Measurements from ENCODE around the gene CALML3. TPM values are rescaled to one million over a fixed set of nuclear protein-coding genes. Genes with fewer than 3 reads are reported as not detected.

CALML3 gene
- total and polyA plus RNA-seq, 8 donors = 0.46 to 64.6 TPM; not detected in 6

DNA sequence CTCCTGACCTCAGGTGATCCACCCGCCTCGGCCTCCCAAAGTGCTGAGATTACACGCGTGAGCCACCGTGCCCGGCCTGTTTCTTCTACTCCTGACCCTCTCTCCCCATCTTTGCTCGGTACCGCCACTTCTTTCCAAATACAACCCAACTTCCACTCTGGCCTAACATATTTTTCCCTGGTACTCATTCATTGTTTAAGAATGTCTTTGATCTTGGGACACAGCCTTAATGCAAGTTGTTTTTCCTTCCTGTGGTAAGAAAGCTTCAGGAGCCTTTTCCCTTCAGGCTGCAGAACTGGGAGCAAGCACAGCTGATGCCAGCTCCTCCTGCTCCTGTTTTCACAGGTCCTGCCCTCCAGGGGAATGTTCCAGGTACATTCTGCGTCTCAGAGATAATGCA is 13.7 kb downstream of the CALML3 start:
- Histone ChIP-seq H3K27ac (peak overlapping the region in 4 of 5 donors; percentile 18 to 53 (median 34)), H3K4me3 (no peak overlapping the region), H3K4me1 (peaks cover 6 to 41% (median 24%) of the 10 kb centered on the region in 4 donors), H3K27me3 (no peaks in the 10 kb centered on the region), H3K9me3 (peaks cover 0 to 10% (median 0%) of the 10 kb centered on the region in 4 donors), H3K36me3 (no peaks in the 10 kb centered on the region)
- intact Hi-C loops (cut with DNase I; ENCODE audit: low total_unique reads) = no loop called here
- peak in 1 of 2 donors; percentile 9 for DNase-seq
- 51 to 80% (median 66%) methylated on average over 9 of the region's 9 CpGs for WGBS, 5 donors
- no peak for TF ChIP-seq POLR2AphosphoS5 (IDR thresholded peaks at IDR 0.05)
- TF ChIP-seq EP300 (IDR thresholded peaks at IDR 0.05) = no peak
- TF ChIP-seq, protein P1, sequence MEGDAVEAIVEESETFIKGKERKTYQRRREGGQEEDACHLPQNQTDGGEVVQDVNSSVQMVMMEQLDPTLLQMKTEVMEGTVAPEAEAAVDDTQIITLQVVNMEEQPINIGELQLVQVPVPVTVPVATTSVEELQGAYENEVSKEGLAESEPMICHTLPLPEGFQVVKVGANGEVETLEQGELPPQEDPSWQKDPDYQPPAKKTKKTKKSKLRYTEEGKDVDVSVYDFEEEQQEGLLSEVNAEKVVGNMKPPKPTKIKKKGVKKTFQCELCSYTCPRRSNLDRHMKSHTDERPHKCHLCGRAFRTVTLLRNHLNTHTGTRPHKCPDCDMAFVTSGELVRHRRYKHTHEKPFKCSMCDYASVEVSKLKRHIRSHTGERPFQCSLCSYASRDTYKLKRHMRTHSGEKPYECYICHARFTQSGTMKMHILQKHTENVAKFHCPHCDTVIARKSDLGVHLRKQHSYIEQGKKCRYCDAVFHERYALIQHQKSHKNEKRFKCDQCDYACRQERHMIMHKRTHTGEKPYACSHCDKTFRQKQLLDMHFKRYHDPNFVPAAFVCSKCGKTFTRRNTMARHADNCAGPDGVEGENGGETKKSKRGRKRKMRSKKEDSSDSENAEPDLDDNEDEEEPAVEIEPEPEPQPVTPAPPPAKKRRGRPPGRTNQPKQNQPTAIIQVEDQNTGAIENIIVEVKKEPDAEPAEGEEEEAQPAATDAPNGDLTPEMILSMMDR (IDR thresholded peaks at IDR 0.05) = no peak
- no peak for TF ChIP-seq POLR2A (IDR thresholded peaks at IDR 0.05)

DNA sequence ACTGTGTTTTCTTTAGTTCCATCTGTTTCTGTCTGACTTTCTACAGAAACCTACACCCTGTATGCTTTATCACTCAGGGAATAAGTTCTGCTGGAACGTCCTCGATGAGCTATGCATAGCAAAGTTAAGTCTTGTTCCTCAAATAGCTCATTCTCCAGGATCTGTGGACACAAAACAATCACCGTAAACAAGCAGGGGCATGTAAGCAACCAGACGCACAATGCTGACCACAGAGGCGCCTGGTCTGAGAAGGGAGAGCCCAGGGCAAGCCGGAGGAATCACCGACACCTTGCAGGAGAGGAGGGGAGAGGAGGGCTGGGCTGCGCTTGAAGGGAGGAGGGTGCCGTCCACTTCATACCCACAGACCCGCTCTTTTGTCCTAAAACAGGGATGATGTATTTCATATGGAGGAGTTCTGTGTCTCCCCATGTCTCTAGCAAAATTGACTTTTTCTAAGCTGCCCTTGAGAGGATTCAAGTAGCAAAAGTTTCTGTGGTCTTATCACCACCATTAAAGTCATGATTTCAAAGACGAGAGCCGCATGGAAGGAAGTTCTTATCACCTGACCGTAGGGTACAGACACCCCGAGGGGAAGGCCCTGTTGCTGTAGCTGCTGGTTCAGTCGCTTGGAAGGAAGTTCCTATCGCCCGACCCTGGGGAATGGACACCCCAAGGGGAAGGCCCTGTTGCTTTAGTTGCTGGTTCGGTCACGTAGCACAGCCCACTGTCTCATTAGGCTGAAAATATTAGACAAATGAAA is 14.3 kb downstream of the CALML3 start:
- H3K4me1 ChIP-seq = peaks cover 6 to 42% (median 25%) of the 10 kb centered on the region in 4 donors
- no peak for DNase-seq
- WGBS, 5 donors = 47 to 69% (median 63%) methylated on average over 16 to 19 of the region's 19 CpGs
- H3K27me3 ChIP-seq = no peaks in the 10 kb centered on the region
- no peaks in the 10 kb centered on the region for H3K36me3 ChIP-seq
- no peak overlapping the region for H3K4me3 ChIP-seq
- peaks cover 0 to 10% (median 0%) of the 10 kb centered on the region in 4 donors for H3K9me3 ChIP-seq
- intact Hi-C loops (cut with DNase I; ENCODE audit: low total_unique reads) = no loop called here
- TF ChIP-seq, protein P1 (IDR thresholded peaks at IDR 0.05) = no peak
- TF ChIP-seq EP300 (IDR thresholded peaks at IDR 0.05) (no peak), POLR2AphosphoS5 (IDR thresholded peaks at IDR 0.05) (no peak), POLR2A (IDR thresholded peaks at IDR 0.05) (no peak)
- peak overlapping the region in 3 of 5 donors; percentile 18 to 53 (median 23) for H3K27ac ChIP-seq

DNA sequence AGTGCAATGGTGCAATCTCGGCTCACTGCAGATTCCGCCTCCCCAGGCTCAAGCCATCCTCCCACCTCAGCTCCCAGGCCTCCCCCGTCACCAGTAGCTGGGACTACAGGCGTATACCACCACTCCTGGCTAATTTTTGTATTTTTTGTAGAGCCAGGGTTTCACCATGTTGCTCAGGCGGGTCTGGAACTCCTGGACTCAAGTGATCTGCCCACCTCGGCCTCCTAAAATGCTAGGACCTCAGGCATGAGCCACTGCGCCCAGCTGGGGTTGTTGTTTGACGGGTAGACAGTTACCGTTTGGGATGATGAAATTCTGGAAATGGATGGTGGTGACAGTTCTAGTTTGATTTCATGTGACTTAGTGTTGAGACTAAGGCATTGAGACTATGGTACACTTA is 15.3 kb downstream of the CALML3 start:
- Histone ChIP-seq H3K4me3 (no peak overlapping the region), H3K27ac (no peak overlapping the region), H3K4me1 (peaks cover 4 to 39% (median 22%) of the 10 kb centered on the region in 4 donors), H3K36me3 (no peaks in the 10 kb centered on the region), H3K9me3 (peaks cover 0 to 10% (median 0%) of the 10 kb centered on the region in 4 donors), H3K27me3 (no peaks in the 10 kb centered on the region)
- TF ChIP-seq POLR2AphosphoS5 (IDR thresholded peaks at IDR 0.05) = no peak
- no peak for TF ChIP-seq EP300 (IDR thresholded peaks at IDR 0.05)
- TF ChIP-seq, protein P1 (IDR thresholded peaks at IDR 0.05) = no peak
- no peak for TF ChIP-seq POLR2A (IDR thresholded peaks at IDR 0.05)
- peak in 1 of 2 donors; percentile 9 for DNase-seq
- WGBS, 5 donors = 94 to 97% (median 96%) methylated on average over 9 of the region's 9 CpGs
- intact Hi-C loops (cut with DNase I; ENCODE audit: low total_unique reads) = no loop called here

DNA sequence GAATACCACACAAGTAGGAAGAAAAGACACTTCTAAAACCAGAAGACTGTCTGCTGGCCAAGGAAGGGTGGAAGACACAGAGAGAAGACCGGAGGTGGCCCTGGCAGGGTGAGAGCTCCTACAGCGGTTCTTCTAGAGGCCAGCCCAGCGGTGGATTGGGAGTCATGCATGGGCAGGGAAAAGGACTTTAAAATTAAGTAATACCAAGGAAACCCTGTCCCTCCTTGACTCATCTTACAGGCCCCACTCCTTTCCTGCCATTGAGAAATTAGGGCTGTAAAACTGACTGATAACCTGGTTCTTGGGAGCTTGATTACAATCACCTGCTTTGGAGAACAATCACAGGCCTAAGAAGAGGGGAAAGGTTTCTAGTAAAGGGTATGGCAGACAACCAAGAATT is 16.1 kb downstream of the CALML3 start:
- DNase-seq = no peak
- Histone ChIP-seq H3K36me3 (no peaks in the 10 kb centered on the region), H3K27me3 (no peaks in the 10 kb centered on the region), H3K9me3 (peaks cover 0 to 10% (median 0%) of the 10 kb centered on the region in 4 donors), H3K4me3 (no peak overlapping the region), H3K27ac (no peak overlapping the region), H3K4me1 (peaks cover 11 to 42% (median 28%) of the 10 kb centered on the region in 4 donors)
- TF ChIP-seq POLR2A (IDR thresholded peaks at IDR 0.05) (no peak), POLR2AphosphoS5 (IDR thresholded peaks at IDR 0.05) (no peak), EP300 (IDR thresholded peaks at IDR 0.05) (no peak)
- TF ChIP-seq, protein P1 (IDR thresholded peaks at IDR 0.05) = no peak
- intact Hi-C loops (cut with DNase I; ENCODE audit: low total_unique reads) = no loop called here
- 91 to 99% (median 93%) methylated on average over 3 of the region's 3 CpGs for WGBS, 5 donors

Measured in stomach (tissue), 9 donors.